AG04450 (cell line): ENCODE results near the gene PTPRG. TPM values are rescaled to one million over a fixed set of nuclear protein-coding genes. Genes with fewer than 3 reads are reported as not detected.

Source experiments
- CTCF ChIA-PET: fragments of 300-600, 350-600 bp; formaldehyde crosslinking; extraction: SDS; loops from one replicate; lab custom pipeline; 2022; ENCODE audit warnings: antibody characterized with exemption, inconsistent platforms; lab: Charles Lee
- POLR2A ChIA-PET: fragments of 350-600 bp; formaldehyde crosslinking; extraction: SDS; loops from one replicate; lab custom pipeline; 2021; ENCODE audit warnings: antibody characterized with exemption, inconsistent platforms; lab: Yijun Ruan, JAX
- DNase-seq: peaks from one replicate; pipeline ENCODE4 v3.0.0-alpha.2; 2011; ENCODE audit warnings: low read depth, low spot score
- H3K27ac ChIP-seq: one replicate; pipeline ENCODE4 v1.5.1; 2012; ENCODE audit warnings: low read depth, low read length, control low read depth
- H3K27me3 ChIP-seq: one replicate; pipeline ENCODE4 v1.6.0; 2012; ENCODE audit warnings: low read length; ENCODE audit not compliant: control insufficient read depth, insufficient read depth
- H3K4me3 ChIP-seq: 2 replicates; pipeline ENCODE4 v1.5.1; 2011; ENCODE audit warnings: mild to moderate bottlenecking, low read depth, low read length, control low read depth
- H3K9me3 ChIP-seq: 2 replicates; pipeline ENCODE4 v1.5.1; 2012; ENCODE audit warnings: low read length; ENCODE audit not compliant: control insufficient read depth, insufficient read depth
- CTCF ChIP-seq: IDR thresholded peaks from 2 replicates; pipeline ENCODE4 v1.5.1; 2011; ENCODE audit warnings: low read depth, low read length, control low read depth, inconsistent platforms
- polyA plus RNA-seq: library from polyadenylated mRNA; depleted of rRNA; stranded (reverse); fragments of >200 nt; gene quantifications from 2 replicates; pipeline ENCODE4 v1.2.3, GENCODE V29; 2011

Gene PTPRG
- polyA plus RNA-seq, 1 experiment = 26.5 TPM

- no peaks in the 10 kb centered on the region for H3K9me3 ChIP-seq
- CTCF ChIA-PET = interaction anchor here (0.6 kb wide), 1 partner anchor 9 kb away, joined by 3 read pairs; no protein-coding TSS in a partner anchor
- no peak for TF ChIP-seq CTCF
- DNase-seq = no peak
- POLR2A ChIA-PET = no interaction called here
- no peak overlapping the region for H3K4me3 ChIP-seq
- H3K27ac ChIP-seq = no peak overlapping the region
- no peaks in the 10 kb centered on the region for H3K27me3 ChIP-seq
Measured at GRCh38 chr3:62134061-62134496, 572.7 kb downstream of the PTPRG start.

GRCh38 chr3:62135741-62136140, 574.4 kb downstream of the PTPRG start:
- POLR2A ChIA-PET = no interaction called here
- CTCF ChIA-PET = interaction anchor here (0.5 to 1.1 kb wide), 2 partner anchors 26 to 50 kb away, joined by 3 read pairs; no protein-coding TSS in a partner anchor

GRCh38 chr3:62139957-62140356, 578.6 kb downstream of the PTPRG start:
- Histone ChIP-seq H3K27ac (no peak overlapping the region), H3K27me3 (no peaks in the 10 kb centered on the region), H3K4me3 (no peak overlapping the region), H3K9me3 (no peaks in the 10 kb centered on the region)
- POLR2A ChIA-PET = no interaction called here
- no peak for DNase-seq
- no peak for TF ChIP-seq CTCF
- CTCF ChIA-PET = interaction anchor here (0.8 kb wide), 1 partner anchor 576 kb away, joined by 3 read pairs; no protein-coding TSS in a partner anchor

More at GRCh38 chr3:62135741-62136140, 574.4 kb downstream of the PTPRG start:
- H3K4me3 ChIP-seq = no peak overlapping the region
- no peaks in the 10 kb centered on the region for H3K9me3 ChIP-seq
- no peak for DNase-seq
- TF ChIP-seq CTCF = no peak
- no peaks in the 10 kb centered on the region for H3K27me3 ChIP-seq
- no peak overlapping the region for H3K27ac ChIP-seq

- H3K27me3 ChIP-seq = no peaks in the 10 kb centered on the region
- TF ChIP-seq CTCF = no peak
- ChIA-PET POLR2A (no interaction called here), CTCF (interaction anchor here (0.7 to 1.1 kb wide), 2 partner anchors 12 to 46 kb away, joined by 3 read pairs; no protein-coding TSS in a partner anchor)
- H3K27ac ChIP-seq = no peak overlapping the region
- DNase-seq = no peak
- no peaks in the 10 kb centered on the region for H3K9me3 ChIP-seq
- H3K4me3 ChIP-seq = no peak overlapping the region
Measured at GRCh38 chr3:62142331-62143085, 581.1 kb downstream of the PTPRG start.

GRCh38 chr3:62143843-62144450, 582.6 kb downstream of the PTPRG start:
- no peak for TF ChIP-seq CTCF
- Histone ChIP-seq H3K27ac (no peak overlapping the region), H3K9me3 (no peaks in the 10 kb centered on the region), H3K4me3 (no peak overlapping the region), H3K27me3 (no peaks in the 10 kb centered on the region)
- DNase-seq = no peak
- ChIA-PET CTCF (interaction anchor here (1.6 kb wide), 1 partner anchor 35 kb away, joined by 4 read pairs; no protein-coding TSS in a partner anchor), POLR2A (interaction anchor here (0.6 kb wide), 1 partner anchor 116 kb away, joined by 3 read pairs; no protein-coding TSS in a partner anchor)
